H1 (cell line): ENCODE data around the gene CD300LG. TPM values are rescaled to one million over a fixed set of nuclear protein-coding genes. Genes with fewer than 3 reads are reported as not detected.
A peak's percentile ranks its signal among the peaks of the same experiment; 100 is the strongest.

Source experiments
- CTCF ChIA-PET: fragments of 300-600 bp; sonication (Branson Sonifier 250); formaldehyde crosslinking; loops from one replicate; lab custom pipeline; 2021; ENCODE audit not compliant: partially characterized antibody; lab: Charles Lee
- POLR2A ChIA-PET: fragments of 300-600 bp; sonication (Branson Sonifier 250); formaldehyde crosslinking; loops from one replicate; lab custom pipeline; 2021; ENCODE audit warnings: inconsistent platforms; ENCODE audit not compliant: partially characterized antibody; lab: Charles Lee
- DNase-seq, 2 experiments: peaks; one replicate each; pipeline versions ENCODE4 v3.0.0 to v3.0.0-alpha.2; 2010 to 2022; ENCODE audit warnings: low spot score in 2 of 2, low read depth in 1 of 2, mixed read lengths in 1 of 2
- FAIRE-seq: peaks from 2 replicates; lab custom pipeline; 2011; peaks lifted over from hg19 to GRCh38; lab: Jason Lieb, UNC
- H2AFZ ChIP-seq: 2 replicates; pipeline ENCODE4 v1.8.1; 2012; ENCODE audit warnings: low read length, inconsistent platforms
- H2AK5ac ChIP-seq: 2 replicates; pipeline ENCODE4 v1.6.1; 2013; ENCODE audit warnings: low read depth, low read length
- H2BK120ac ChIP-seq: replicated peaks from 2 replicates; pipeline ENCODE3; 2013; ENCODE audit warnings: low read depth, low read length, inconsistent platforms
- H2BK12ac ChIP-seq: 2 replicates; pipeline ENCODE4 v1.6.1; 2013; ENCODE audit warnings: low read depth, low read length
- H2BK15ac ChIP-seq: 2 replicates; pipeline ENCODE4 v1.6.1; 2013; ENCODE audit warnings: low read length
- H2BK20ac ChIP-seq: 2 replicates; pipeline ENCODE4 v1.6.1; 2013; ENCODE audit warnings: low read length
- H2BK5ac ChIP-seq: 2 replicates; pipeline ENCODE4 v1.6.1; 2013; ENCODE audit warnings: low read depth, low read length
- H3K14ac ChIP-seq: 2 replicates; pipeline ENCODE4 v1.6.1; 2013; ENCODE audit warnings: inconsistent platforms; ENCODE audit not compliant: insufficient read length
- H3K18ac ChIP-seq: 2 replicates; pipeline ENCODE4 v1.6.1; 2013; ENCODE audit warnings: low read length; ENCODE audit errors: extremely low read depth
- H3K23ac ChIP-seq: 2 replicates; pipeline ENCODE4 v1.6.1; 2013; ENCODE audit warnings: inconsistent platforms; ENCODE audit not compliant: insufficient read length
- H3K23me2 ChIP-seq: 2 replicates; pipeline ENCODE4 v1.6.1; 2013; ENCODE audit warnings: low read depth, low read length
- H3K27ac ChIP-seq: 2 replicates; pipeline ENCODE4 v1.6.1; 2011; ENCODE audit warnings: low read depth, low read length, inconsistent platforms
- H3K27me3 ChIP-seq, 4 experiments: replicated peaks in 1 of 4; 1 replicate in 1 of 4; 2 replicates in 3 of 4; pipeline versions ENCODE4 v1.6.1 to v1.8.1; 2011 to 2013; ENCODE audit warnings: low read length in 3 of 4, mild to moderate bottlenecking in 3 of 4, inconsistent platforms in 2 of 4, mixed read lengths in 2 of 4, moderate library complexity in 1 of 4; ENCODE audit not compliant: control insufficient read depth in 3 of 4, insufficient read depth in 3 of 4; ENCODE audit errors: extremely low read depth in 1 of 4
- H3K36me3 ChIP-seq, 4 experiments: 2 replicates each; pipeline versions ENCODE4 v1.6.1 to v1.8.1; 2011 to 2013; ENCODE audit warnings: mild to moderate bottlenecking in 4 of 4, low read length in 3 of 4, moderate library complexity in 2 of 4, control low read depth in 1 of 4, inconsistent platforms in 1 of 4; ENCODE audit not compliant: insufficient read depth in 4 of 4, control insufficient read depth in 2 of 4
- H3K4ac ChIP-seq: replicated peaks from 2 replicates; pipeline ENCODE3; 2013; ENCODE audit warnings: low read length, low read depth, mixed read lengths, inconsistent platforms; ENCODE audit not compliant: insufficient read length
- H3K4me1 ChIP-seq, 4 experiments: replicated peaks in 1 of 4; 1 replicate in 1 of 4; 2 replicates in 3 of 4; pipeline versions ENCODE4 v1.6.1 to v1.8.1; 2011 to 2013; ENCODE audit warnings: low read length in 3 of 4, inconsistent platforms in 2 of 4, mixed read lengths in 1 of 4; ENCODE audit not compliant: insufficient read depth in 4 of 4, control insufficient read depth in 3 of 4
- H3K4me2 ChIP-seq, 2 experiments: 2 replicates each; pipeline versions ENCODE4 v1.6.1 to v1.8.1; 2011 to 2013; ENCODE audit warnings: low read depth in 2 of 2, low read length in 2 of 2, control low read depth in 1 of 2, inconsistent platforms in 1 of 2, mild to moderate bottlenecking in 1 of 2; ENCODE audit not compliant: insufficient read depth in 1 of 2
- H3K4me3 ChIP-seq, 4 experiments: fragments of 200-600, 300-600 bp in 1 of 4; sonication (generic), shearing (Covaris generic), sonication (Bioruptor Twin) in 1 of 4; 2 replicates each; pipeline versions ENCODE4 v1.5.1 to v1.8.1; 2011 to 2016; ENCODE audit warnings: low read length in 4 of 4, low read depth in 3 of 4, control low read depth in 2 of 4, inconsistent platforms in 2 of 4, mild to moderate bottlenecking in 2 of 4, mixed read lengths in 1 of 4, moderate library complexity in 1 of 4; ENCODE audit not compliant: insufficient read depth in 2 of 4; ENCODE audit errors: extremely low read depth in 1 of 4
- H3K56ac ChIP-seq: replicated peaks from 2 replicates; pipeline ENCODE3; 2013; ENCODE audit warnings: low read depth, mild to moderate bottlenecking, mixed read lengths, low read length, inconsistent platforms; ENCODE audit not compliant: insufficient read length
- H3K79me1 ChIP-seq: 2 replicates; pipeline ENCODE4 v1.6.1; 2013; ENCODE audit warnings: low read depth, low read length, control low read depth
- H3K79me2 ChIP-seq, 2 experiments: 2 replicates each; pipeline versions ENCODE4 v1.6.1 to v1.8.1; 2012 to 2013; ENCODE audit warnings: low read length in 2 of 2, mild to moderate bottlenecking in 2 of 2, inconsistent platforms in 1 of 2; ENCODE audit not compliant: insufficient read depth in 2 of 2, control insufficient read depth in 1 of 2
- H3K9ac ChIP-seq, 4 experiments: replicated peaks in 1 of 4; 1 replicate in 1 of 4; 2 replicates in 3 of 4; pipeline versions ENCODE4 v1.6.1 to v1.8.1; 2011 to 2013; ENCODE audit warnings: low read depth in 3 of 4, low read length in 3 of 4, control low read depth in 2 of 4, mild to moderate bottlenecking in 2 of 4, moderate library complexity in 2 of 4, inconsistent platforms in 1 of 4; ENCODE audit errors: extremely low read depth in 1 of 4
- H3K9me3 ChIP-seq, 2 experiments: 2 replicates each; pipeline versions ENCODE4 v1.6.1 to v1.8.1; 2012 to 2013; ENCODE audit warnings: mild to moderate bottlenecking in 2 of 2, moderate library complexity in 2 of 2, control low read depth in 1 of 2, inconsistent platforms in 1 of 2, low read depth in 1 of 2, low read length in 1 of 2, mixed read lengths in 1 of 2; ENCODE audit not compliant: insufficient read depth in 2 of 2
- H4K20me1 ChIP-seq, 2 experiments: replicated peaks in 1 of 2; 2 replicates each; pipeline versions ENCODE3 to v1.8.1; 2011 to 2013; ENCODE audit warnings: inconsistent platforms in 2 of 2, low read length in 2 of 2, mild to moderate bottlenecking in 1 of 2; ENCODE audit not compliant: insufficient read depth in 2 of 2, control insufficient read depth in 1 of 2
- H4K5ac ChIP-seq: 2 replicates; pipeline ENCODE4 v1.6.1; 2013; ENCODE audit warnings: low read length, low read depth, mixed read lengths, inconsistent platforms; ENCODE audit not compliant: insufficient read length
- H4K8ac ChIP-seq: 2 replicates; pipeline ENCODE4 v1.8.0; 2013; ENCODE audit warnings: mild to moderate bottlenecking, moderate library complexity, low read length, inconsistent platforms; ENCODE audit not compliant: insufficient read depth; ENCODE audit errors: extremely low read depth
- H4K91ac ChIP-seq: replicated peaks from 2 replicates; pipeline ENCODE3; 2013; ENCODE audit warnings: low read length, mixed read lengths, inconsistent platforms; ENCODE audit not compliant: insufficient read length
- CTCF ChIP-seq, 3 experiments: IDR thresholded peaks; 1 replicate in 2 of 3; 2 replicates in 1 of 3; pipeline versions ENCODE4 v1.5.1 to v1.6.1; 2011; ENCODE audit warnings: low read length in 3 of 3, mild to moderate bottlenecking in 3 of 3, inconsistent platforms in 2 of 3, low read depth in 1 of 3, moderate library complexity in 1 of 3; ENCODE audit not compliant: insufficient read depth in 1 of 3; ENCODE audit errors: control extremely low read depth in 1 of 3
- EP300 ChIP-seq, 2 experiments: IDR thresholded peaks; 1 replicate in 1 of 2; 2 replicates in 1 of 2; pipeline ENCODE4 v1.6.1; 2011 to 2012; ENCODE audit warnings: low read depth in 2 of 2, low read length in 2 of 2, mild to moderate bottlenecking in 2 of 2, borderline replicate concordance in 1 of 2, inconsistent platforms in 1 of 2, moderate library complexity in 1 of 2
- MAX ChIP-seq: IDR thresholded peaks from 2 replicates; pipeline ENCODE4 v1.6.1; 2012; ENCODE audit warnings: inconsistent platforms
- NANOG ChIP-seq: IDR thresholded peaks from 2 replicates; pipeline ENCODE4 v1.6.1; 2011; ENCODE audit warnings: low read length, low read depth, mild to moderate bottlenecking, inconsistent platforms; ENCODE audit not compliant: insufficient read depth, poor library complexity, severe bottlenecking
- YY1 ChIP-seq: IDR thresholded peaks from 2 replicates; pipeline ENCODE4 v1.6.1; 2011; ENCODE audit warnings: low read depth, mild to moderate bottlenecking, low read length
- WGBS, 2 experiments: shearing (Covaris generic) in 1 of 2; methylation state at CpG; one replicate each; pipeline versions ENCODE4 v1.1.6 to v1.1.7; 2013 to 2015; ENCODE audit warnings: low lambda C conversion rate in 2 of 2, mixed read lengths in 2 of 2, inconsistent platforms in 1 of 2, low coverage in 1 of 2, missing lambda C conversion rate in 1 of 2; ENCODE audit not compliant: insufficient replicate concordance in 2 of 2, insufficient coverage in 1 of 2, insufficient read length in 1 of 2; ENCODE audit errors: extremely low coverage in 1 of 2, missing lambda C conversion rate in 1 of 2; 5-methylcytosine and 5-hydroxymethylcytosine counted together
- polyA plus RNA-seq, 7 experiments: library from polyadenylated mRNA; depleted of rRNA in 3 of 7; stranded (reverse) in 5 of 7; unstranded in 2 of 7; fragments of >200 nt in 5 of 7; fragments of 200-250 nt in 2 of 7; gene quantifications; 1 replicate in 5 of 7; 2 replicates in 1 of 7; 4 replicates in 1 of 7; pipeline versions ENCODE4 v1.2.1 to v1.2.3, GENCODE V29; 2011 to 2013; ENCODE audit warnings: missing spikeins in 2 of 7, mixed read lengths in 2 of 7
- total RNA-seq: library from RNA; stranded (reverse); fragmentation: NEBNext Ultra II Directional; extraction: Animal tissue kit (Norgen Biotek cat#: 25700); gene quantifications from 2 replicates; pipeline ENCODE4 v1.2.1, GENCODE V29; 2021
- TF ChIP-seq, protein P1 (sequence below): IDR thresholded peaks from 2 replicates; pipeline ENCODE4 v1.6.1; 2012; ENCODE audit warnings: low read length, inconsistent platforms

Gene CD300LG
- total and polyA plus RNA-seq, 2 of the 8 experiments (the other 6 are each of a cell fraction or from before 2014, with no cell fraction given) = 0.06 TPM; not detected in 1

DNA sequence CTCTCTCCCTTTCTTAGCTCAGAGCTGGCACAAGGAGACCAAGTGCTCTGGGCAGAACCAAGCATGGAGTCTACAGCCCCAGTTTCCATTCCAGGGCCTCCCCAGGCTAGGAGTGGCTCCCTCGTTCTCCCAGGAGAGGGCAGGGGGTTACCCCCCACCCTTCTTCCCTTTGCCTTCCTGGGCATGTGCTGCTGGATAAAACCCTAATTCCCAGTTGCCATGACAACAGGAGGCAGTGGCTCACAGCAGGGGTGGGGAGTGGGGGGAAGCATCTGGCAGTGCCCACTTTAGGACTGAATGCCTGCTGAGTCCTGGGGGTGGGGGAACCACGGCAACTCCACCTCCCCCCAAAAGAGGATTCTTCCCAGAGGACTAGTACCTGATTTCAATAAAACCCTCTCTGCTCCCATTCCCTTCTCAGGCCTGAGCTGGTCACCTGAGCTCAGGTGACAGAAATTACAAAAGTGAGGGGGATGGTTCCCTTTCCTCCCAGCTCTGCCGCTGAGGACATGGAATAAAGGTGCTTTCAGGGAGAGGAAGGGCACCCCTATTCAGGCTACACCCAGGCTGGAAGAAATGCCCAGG lies 58.5 kb downstream of the CD300LG start:
- peaks cover 0 to 21% (median 15%) of the 10 kb centered on the region in 4 experiments; a peak in 5 of 7 replicates for H3K27me3 ChIP-seq
- TF ChIP-seq YY1 (no peak), EP300 (IDR thresholded peaks at IDR 0.05; ENCODE audit: borderline replicate concordance in 1 of 2, low read depth in 2 of 2, low read length in 2 of 2) (no peak), CTCF (IDR thresholded peaks at IDR 0.05; ENCODE audit: control extremely low read depth in 1 of 3, insufficient read depth in 1 of 3, low read depth in 1 of 3, low read length in 3 of 3) (no peak), NANOG (no peak), MAX (peak; percentile 29; the same call in 1 of the 2 replicates)
- TF ChIP-seq, protein P1, sequence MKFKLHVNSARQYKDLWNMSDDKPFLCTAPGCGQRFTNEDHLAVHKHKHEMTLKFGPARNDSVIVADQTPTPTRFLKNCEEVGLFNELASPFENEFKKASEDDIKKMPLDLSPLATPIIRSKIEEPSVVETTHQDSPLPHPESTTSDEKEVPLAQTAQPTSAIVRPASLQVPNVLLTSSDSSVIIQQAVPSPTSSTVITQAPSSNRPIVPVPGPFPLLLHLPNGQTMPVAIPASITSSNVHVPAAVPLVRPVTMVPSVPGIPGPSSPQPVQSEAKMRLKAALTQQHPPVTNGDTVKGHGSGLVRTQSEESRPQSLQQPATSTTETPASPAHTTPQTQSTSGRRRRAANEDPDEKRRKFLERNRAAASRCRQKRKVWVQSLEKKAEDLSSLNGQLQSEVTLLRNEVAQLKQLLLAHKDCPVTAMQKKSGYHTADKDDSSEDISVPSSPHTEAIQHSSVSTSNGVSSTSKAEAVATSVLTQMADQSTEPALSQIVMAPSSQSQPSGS = no peak

More for the DNA sequence above, 58.5 kb downstream of the CD300LG start:
- peak overlapping the region; percentile 94 to 99 for H3K4me2 ChIP-seq
- H3K14ac ChIP-seq = no peak overlapping the region
- no peak overlapping the region for H3K56ac ChIP-seq
- FAIRE-seq = no peak
- H4K20me1 ChIP-seq = no peaks in the 10 kb centered on the region
- WGBS, 2 experiments = 19% methylated on average over 2 of the region's 3 CpGs; no CpG with 5 or more reads in 1 of the 2 experiments
- no peak overlapping the region; the same call in 1 of the 2 replicates for H2BK15ac ChIP-seq
- H4K5ac ChIP-seq = no peak overlapping the region
- no peak overlapping the region for H3K9ac ChIP-seq
- H3K79me1 ChIP-seq = no peaks in the 10 kb centered on the region; the same call in 1 of the 2 replicates
- peak overlapping the region; percentile 68; the same call in 1 of the 2 replicates for H3K18ac ChIP-seq
- no peaks in the 10 kb centered on the region for H3K36me3 ChIP-seq
- H2BK5ac ChIP-seq = no peak overlapping the region
- ChIA-PET CTCF (interaction anchor here (0.6 to 25.8 kb wide), 3 partner anchors 12 to 968 kb away, joined by 4 to 403 read pairs (median 13); no protein-coding TSS in a partner anchor), POLR2A (interaction anchor here (0.7 to 0.9 kb wide), 2 partner anchors 9 to 11 kb away, joined by 3 to 4 read pairs; no protein-coding TSS in a partner anchor)
- no peaks in the 10 kb centered on the region for H3K9me3 ChIP-seq
- H4K8ac ChIP-seq = no peak overlapping the region
- H2BK120ac ChIP-seq = no peak overlapping the region
- H3K27ac ChIP-seq = no peak overlapping the region
- peak overlapping the region; percentile 14; the same call in 1 of the 2 replicates for H2AFZ ChIP-seq
- H2BK20ac ChIP-seq = peak overlapping the region; percentile 75; the same call in 1 of the 2 replicates
- no peaks in the 10 kb centered on the region for H3K79me2 ChIP-seq
- H3K23ac ChIP-seq = no peak overlapping the region
- peak overlapping the region; percentile 42 to 81 (median 60) for H3K4me3 ChIP-seq
- peaks cover 4 to 40% (median 32%) of the 10 kb centered on the region in 4 experiments for H3K4me1 ChIP-seq
- H2BK12ac ChIP-seq = peak overlapping the region; percentile 84; the same call in 1 of the 2 replicates
- peak in 1 of 2 experiments; percentile 70 for DNase-seq
- H2AK5ac ChIP-seq = no peak overlapping the region
- H3K4ac ChIP-seq = peak overlapping the region; percentile 48
- peaks cover 27% of the 10 kb centered on the region for H3K23me2 ChIP-seq
- H4K91ac ChIP-seq = peak overlapping the region; percentile 49
